OCI-LY7 (cell line): ENCODE results near the gene GDPD4.

Experiments used
- CTCF ChIP-seq: fragments of 200-600 bp; sonication (generic); conservative IDR thresholded peaks from 2 replicates; pipeline ENCODE4 v1.5.1; 2014; ENCODE audit warnings: mild to moderate bottlenecking, antibody characterized with exemption, low read length, moderate library complexity, mixed read lengths
- EZH2phosphoT487 ChIP-seq: fragments of 200-600 bp; sonication (generic); IDR thresholded peaks from 2 replicates; pipeline ENCODE4 v1.6.1; 2018; ENCODE audit warnings: low read depth, borderline replicate concordance, mild to moderate bottlenecking, mixed run types, antibody characterized with exemption, low read length, moderate library complexity, mixed read lengths

- TF ChIP-seq CTCF (no peak), EZH2phosphoT487 (no peak)
Observed at GRCh38 chr11:77211040-77211451, 90.4 kb downstream of the GDPD4 start.
